GM19438 (cell line): ENCODE data around the gene BTG1.

Experiments used
- ATAC-seq: cut with Tn5 transposase; IDR thresholded peaks from one replicate; pipeline ENCODE4 v1.9.1; 2021; ENCODE audit warnings: low read depth; ENCODE audit not compliant: unreplicated experiment

The BTG1 gene

GRCh38 chr12:92145731-92146496, at the start of gene BTG1:
Gene BTG1 (minus strand): TSS chr12:92145846. CDS start chr12:92145535, 311 bp downstream.
- ATAC-seq, result peak; percentile 67

GRCh38 chr12:92194561-92194960, 48.9 kb upstream of the BTG1 start:
- no peak for ATAC-seq

GRCh38 chr12:92193846-92194245, 48.2 kb upstream of the BTG1 start:
- ATAC-seq, result no peak

- ATAC-seq, result no peak
Observed at GRCh38 chr12:92193063-92193462, 47.4 kb upstream of the BTG1 start.

- no peak for ATAC-seq
Observed at GRCh38 chr12:92192360-92192759, 46.7 kb upstream of the BTG1 start.

GRCh38 chr12:92191061-92191460, 45.4 kb upstream of the BTG1 start:
- no peak for ATAC-seq

GRCh38 chr12:92188517-92189188, 43.0 kb upstream of the BTG1 start:
- ATAC-seq, result no peak

- ATAC-seq, result no peak
Observed at GRCh38 chr12:92186038-92186470, 40.4 kb upstream of the BTG1 start.

GRCh38 chr12:92185052-92185451, 39.4 kb upstream of the BTG1 start:
- peak; percentile 63 for ATAC-seq

GRCh38 chr12:92183575-92183974, 37.9 kb upstream of the BTG1 start:
- no peak for ATAC-seq

GRCh38 chr12:92178340-92178739, 32.7 kb upstream of the BTG1 start:
- ATAC-seq, result no peak

- ATAC-seq, result no peak
Observed at GRCh38 chr12:92176646-92177045, 31.0 kb upstream of the BTG1 start.

GRCh38 chr12:92175961-92176360, 30.3 kb upstream of the BTG1 start:
- no peak for ATAC-seq

- ATAC-seq, result no peak
Observed at GRCh38 chr12:92170050-92170449, 24.4 kb upstream of the BTG1 start.

GRCh38 chr12:92167075-92167474, 21.4 kb upstream of the BTG1 start:
- ATAC-seq, result no peak

GRCh38 chr12:92164712-92165111, 19.1 kb upstream of the BTG1 start:
- no peak for ATAC-seq

- no peak for ATAC-seq
Observed at GRCh38 chr12:92162079-92162478, 16.4 kb upstream of the BTG1 start.

GRCh38 chr12:92158796-92159439, 13.3 kb upstream of the BTG1 start:
- peak; percentile 43 for ATAC-seq

- no peak for ATAC-seq
Observed at GRCh38 chr12:92156704-92157395, 11.2 kb upstream of the BTG1 start.

- no peak for ATAC-seq
Observed at GRCh38 chr12:92156139-92156538, 10.5 kb upstream of the BTG1 start.

- no peak for ATAC-seq
Observed at GRCh38 chr12:92155733-92156132, 10.1 kb upstream of the BTG1 start.
